ENCODE data around the gene PHEX.
A peak's percentile ranks its signal among the peaks of the same experiment; 100 is the strongest.
"Not testable (repeated sequence)": the region's sequence is repeated elsewhere in the genome, so short reads cannot be mapped to it uniquely, and the experiment has no call there.

PHEX gene

GRCh38 chrX:22278375-22278774 lies 246.2 kb downstream of the PHEX start:
- Histone ChIP-seq H4K8ac (ENCODE audit: low read length) (no peak overlapping the region), H3K9me3 (ENCODE audit: control insufficient read depth, low read length) (peaks cover 8% of the 10 kb centered on the region), H2BK15ac (ENCODE audit: low read depth, poor library complexity, severe bottlenecking) (no peak overlapping the region), H2BK120ac (ENCODE audit: low read depth, low read length) (no peak overlapping the region), H3K36me3 (ENCODE audit: control insufficient read depth in 1 of 2, insufficient read depth in 2 of 2, low read depth in 1 of 2, low read length in 2 of 2) (no peaks in the 10 kb centered on the region), H3K9ac (ENCODE audit: low read length) (no peak overlapping the region), H2AK5ac (ENCODE audit: low read length, severe bottlenecking) (no peak overlapping the region), H3K14ac (ENCODE audit: low read length in 2 of 2) (no peak overlapping the region), H3K4me3 (ENCODE audit: insufficient read depth in 1 of 2, low read depth in 1 of 2, low read length in 2 of 2) (no peak overlapping the region), H3K18ac (ENCODE audit: low read depth in 1 of 2, low read length in 2 of 2) (no peak overlapping the region), H2BK12ac (ENCODE audit: low read length in 2 of 2) (no peak overlapping the region), H4K91ac (ENCODE audit: low read length) (no peak overlapping the region), H3K4me1 (ENCODE audit: control insufficient read depth, insufficient read depth, low read depth, low read length) (no peaks in the 10 kb centered on the region), H2BK5ac (ENCODE audit: low read depth, low read length, poor library complexity, severe bottlenecking) (no peak overlapping the region), H3K23ac (ENCODE audit: low read length in 2 of 2) (no peak overlapping the region), H3K79me1 (replicated peaks; ENCODE audit: low read length, poor library complexity, severe bottlenecking) (no peaks in the 10 kb centered on the region), H3K4ac (ENCODE audit: low read depth in 1 of 2, low read length in 2 of 2) (no peak overlapping the region), H2AFZ (ENCODE audit: low read depth, low read length) (no peak overlapping the region), H3K27me3 (ENCODE audit: control insufficient read depth in 1 of 2, insufficient read depth in 1 of 2, low read length in 2 of 2) (no peaks in the 10 kb centered on the region), H3K4me2 (ENCODE audit: low read length, poor library complexity, severe bottlenecking) (no peak overlapping the region), H3K27ac (ENCODE audit: low read length, poor library complexity, severe bottlenecking) (no peak overlapping the region)
- 68% methylated on average over 3 of the region's 3 CpGs for WGBS
- no peak for DNase-seq

GRCh38 chrX:22289209-22289608 lies 257.1 kb downstream of the PHEX start:
- not testable (repeated sequence) for H3K79me1 ChIP-seq (replicated peaks; ENCODE audit: low read length, poor library complexity, severe bottlenecking); H4K91ac ChIP-seq (ENCODE audit: low read length); H2BK12ac ChIP-seq (ENCODE audit: low read length in 2 of 2); H3K23ac ChIP-seq (ENCODE audit: low read length in 2 of 2); H3K36me3 ChIP-seq (ENCODE audit: control insufficient read depth in 1 of 2, insufficient read depth in 2 of 2, low read depth in 1 of 2, low read length in 2 of 2); H3K27me3 ChIP-seq (ENCODE audit: control insufficient read depth in 1 of 2, insufficient read depth in 1 of 2, low read length in 2 of 2); H3K18ac ChIP-seq (ENCODE audit: low read depth in 1 of 2, low read length in 2 of 2); H2AK5ac ChIP-seq (ENCODE audit: low read length, severe bottlenecking); H3K14ac ChIP-seq (ENCODE audit: low read length in 2 of 2); H2AFZ ChIP-seq (ENCODE audit: low read depth, low read length); H2BK120ac ChIP-seq (ENCODE audit: low read depth, low read length); H3K4me3 ChIP-seq (ENCODE audit: insufficient read depth in 1 of 2, low read depth in 1 of 2, low read length in 2 of 2); H3K4ac ChIP-seq (ENCODE audit: low read depth in 1 of 2, low read length in 2 of 2); H4K8ac ChIP-seq (ENCODE audit: low read length); H3K9me3 ChIP-seq (ENCODE audit: control insufficient read depth, low read length); H2BK5ac ChIP-seq (ENCODE audit: low read depth, low read length, poor library complexity, severe bottlenecking); H3K9ac ChIP-seq (ENCODE audit: low read length); H3K27ac ChIP-seq (ENCODE audit: low read length, poor library complexity, severe bottlenecking); H3K4me1 ChIP-seq (ENCODE audit: control insufficient read depth, insufficient read depth, low read depth, low read length); H2BK15ac ChIP-seq (ENCODE audit: low read depth, poor library complexity, severe bottlenecking); DNase-seq; H3K4me2 ChIP-seq (ENCODE audit: low read length, poor library complexity, severe bottlenecking)
- WGBS = 95% methylated on average over 3 of the region's 3 CpGs

GRCh38 chrX:22296871-22297270 lies 264.7 kb downstream of the PHEX start:
- Histone ChIP-seq H2BK12ac (ENCODE audit: low read length in 2 of 2) (no peak overlapping the region), H2BK5ac (ENCODE audit: low read depth, low read length, poor library complexity, severe bottlenecking) (no peak overlapping the region), H3K4me2 (ENCODE audit: low read length, poor library complexity, severe bottlenecking) (no peak overlapping the region), H3K27ac (ENCODE audit: low read length, poor library complexity, severe bottlenecking) (no peak overlapping the region), H3K18ac (ENCODE audit: low read depth in 1 of 2, low read length in 2 of 2) (no peak overlapping the region), H3K36me3 (ENCODE audit: control insufficient read depth in 1 of 2, insufficient read depth in 2 of 2, low read depth in 1 of 2, low read length in 2 of 2) (no peaks in the 10 kb centered on the region), H3K79me1 (replicated peaks; ENCODE audit: low read length, poor library complexity, severe bottlenecking) (no peaks in the 10 kb centered on the region), H3K4ac (ENCODE audit: low read depth in 1 of 2, low read length in 2 of 2) (no peak overlapping the region), H3K27me3 (ENCODE audit: control insufficient read depth in 1 of 2, insufficient read depth in 1 of 2, low read length in 2 of 2) (no peaks in the 10 kb centered on the region), H2BK120ac (ENCODE audit: low read depth, low read length) (no peak overlapping the region), H3K23ac (ENCODE audit: low read length in 2 of 2) (no peak overlapping the region), H3K4me3 (ENCODE audit: insufficient read depth in 1 of 2, low read depth in 1 of 2, low read length in 2 of 2) (no peak overlapping the region), H3K9me3 (ENCODE audit: control insufficient read depth, low read length) (no peaks in the 10 kb centered on the region), H4K8ac (ENCODE audit: low read length) (no peak overlapping the region), H2AK5ac (ENCODE audit: low read length, severe bottlenecking) (no peak overlapping the region), H2BK15ac (ENCODE audit: low read depth, poor library complexity, severe bottlenecking) (no peak overlapping the region), H4K91ac (ENCODE audit: low read length) (no peak overlapping the region), H3K4me1 (ENCODE audit: control insufficient read depth, insufficient read depth, low read depth, low read length) (no peaks in the 10 kb centered on the region), H2AFZ (ENCODE audit: low read depth, low read length) (no peak overlapping the region), H3K14ac (ENCODE audit: low read length in 2 of 2) (no peak overlapping the region), H3K9ac (ENCODE audit: low read length) (no peak overlapping the region)
- WGBS = 100% methylated on average over 1 of the region's 2 CpGs
- DNase-seq = no peak

- Histone ChIP-seq H2BK12ac (ENCODE audit: low read length in 2 of 2) (no peak overlapping the region), H3K4me2 (ENCODE audit: low read length, poor library complexity, severe bottlenecking) (no peak overlapping the region), H3K14ac (ENCODE audit: low read length in 2 of 2) (no peak overlapping the region), H3K9ac (ENCODE audit: low read length) (no peak overlapping the region), H3K27ac (ENCODE audit: low read length, poor library complexity, severe bottlenecking) (no peak overlapping the region), H3K18ac (ENCODE audit: low read depth in 1 of 2, low read length in 2 of 2) (no peak overlapping the region), H2BK15ac (ENCODE audit: low read depth, poor library complexity, severe bottlenecking) (no peak overlapping the region), H3K4me3 (ENCODE audit: insufficient read depth in 1 of 2, low read depth in 1 of 2, low read length in 2 of 2) (no peak overlapping the region), H3K4ac (ENCODE audit: low read depth in 1 of 2, low read length in 2 of 2) (no peak overlapping the region), H4K8ac (ENCODE audit: low read length) (no peak overlapping the region), H3K79me1 (replicated peaks; ENCODE audit: low read length, poor library complexity, severe bottlenecking) (no peaks in the 10 kb centered on the region), H3K4me1 (ENCODE audit: control insufficient read depth, insufficient read depth, low read depth, low read length) (no peaks in the 10 kb centered on the region), H2BK5ac (ENCODE audit: low read depth, low read length, poor library complexity, severe bottlenecking) (no peak overlapping the region), H2AFZ (ENCODE audit: low read depth, low read length) (no peak overlapping the region), H2BK120ac (ENCODE audit: low read depth, low read length) (no peak overlapping the region), H4K91ac (ENCODE audit: low read length) (no peak overlapping the region), H2AK5ac (ENCODE audit: low read length, severe bottlenecking) (no peak overlapping the region), H3K36me3 (ENCODE audit: control insufficient read depth in 1 of 2, insufficient read depth in 2 of 2, low read depth in 1 of 2, low read length in 2 of 2) (no peaks in the 10 kb centered on the region), H3K27me3 (ENCODE audit: control insufficient read depth in 1 of 2, insufficient read depth in 1 of 2, low read length in 2 of 2) (no peaks in the 10 kb centered on the region), H3K23ac (ENCODE audit: low read length in 2 of 2) (no peak overlapping the region), H3K9me3 (ENCODE audit: control insufficient read depth, low read length) (no peaks in the 10 kb centered on the region)
- WGBS = 0% methylated on average over 2 of the region's 2 CpGs
- peak; percentile 70 for DNase-seq
These were observed 268.0 kb downstream of the PHEX start for GRCh38 chrX:22300130-22300529.
